HG03097 (cell line): ENCODE results near the gene ROBO1.
"Not testable (repeated sequence)": the region's sequence is repeated elsewhere in the genome, so short reads cannot be mapped to it uniquely, and the experiment has no call there.

Experiments used
- ATAC-seq: cut with Tn5 transposase; IDR thresholded peaks from one replicate; pipeline ENCODE4 v1.9.1; 2021; ENCODE audit not compliant: unreplicated experiment, low FRiP score

The ROBO1 gene

DNA sequence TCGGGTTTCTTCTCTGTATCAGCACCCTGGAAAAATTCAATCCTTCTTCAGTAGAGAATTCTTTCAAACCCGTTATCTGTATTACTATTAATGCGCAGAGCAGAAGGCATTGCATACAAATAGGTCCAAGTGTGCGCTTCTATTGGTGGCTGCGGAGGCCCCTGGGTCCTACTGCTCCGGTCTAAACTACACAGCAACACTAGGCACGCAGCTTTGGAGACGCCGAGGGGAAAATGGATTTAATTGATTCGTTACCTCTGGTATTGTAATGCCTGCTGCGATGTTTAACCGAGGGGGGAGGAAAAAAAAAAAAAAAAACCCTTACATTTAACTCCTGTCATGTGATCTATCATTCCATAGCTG, at the start of gene ROBO1:
ROBO1 (minus strand) TSS at position 94 of the 363 bp plus-strand sequence.
- no peak for ATAC-seq

DNA sequence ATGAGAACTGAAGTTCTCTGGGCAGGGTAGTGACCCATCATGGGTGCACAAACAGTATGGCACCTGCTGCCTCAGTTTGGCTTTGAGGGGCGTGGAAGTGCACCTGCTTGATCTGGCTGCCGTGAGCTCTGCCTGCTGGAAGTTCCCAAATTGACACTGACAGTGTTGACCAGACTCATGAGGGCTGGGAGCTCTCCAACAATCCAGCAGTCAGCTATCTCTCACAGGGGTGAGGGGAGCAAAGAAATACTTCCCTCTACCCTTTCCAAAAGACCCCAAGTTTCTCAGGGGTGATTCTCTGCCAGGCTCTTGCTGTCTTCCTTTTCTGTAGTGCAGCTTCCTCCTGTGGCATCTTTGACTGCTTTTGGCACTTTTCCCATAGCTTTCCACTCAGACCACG, 49.4 kb upstream of the ROBO1 start:
- ATAC-seq, result no peak

DNA sequence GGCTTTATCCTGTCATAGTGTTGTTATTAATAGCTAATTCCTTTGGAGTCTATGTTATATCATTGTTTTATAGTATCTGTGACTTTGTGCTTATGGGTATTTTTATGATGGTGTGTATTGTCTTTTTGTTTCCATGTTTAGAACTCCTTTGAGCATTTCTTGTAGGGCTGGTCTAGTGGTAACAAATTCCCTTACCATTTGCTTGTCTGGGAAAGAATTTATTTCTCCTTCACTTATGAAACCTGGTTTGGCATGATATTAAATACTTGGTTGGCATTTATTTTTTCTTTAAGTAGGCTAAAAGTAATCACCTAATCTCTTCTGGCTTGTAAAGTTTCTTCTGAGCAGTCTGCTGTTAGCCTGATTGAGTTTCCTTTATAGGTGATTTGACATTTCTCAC, 47.7 kb upstream of the ROBO1 start:
- ATAC-seq, result no peak

DNA sequence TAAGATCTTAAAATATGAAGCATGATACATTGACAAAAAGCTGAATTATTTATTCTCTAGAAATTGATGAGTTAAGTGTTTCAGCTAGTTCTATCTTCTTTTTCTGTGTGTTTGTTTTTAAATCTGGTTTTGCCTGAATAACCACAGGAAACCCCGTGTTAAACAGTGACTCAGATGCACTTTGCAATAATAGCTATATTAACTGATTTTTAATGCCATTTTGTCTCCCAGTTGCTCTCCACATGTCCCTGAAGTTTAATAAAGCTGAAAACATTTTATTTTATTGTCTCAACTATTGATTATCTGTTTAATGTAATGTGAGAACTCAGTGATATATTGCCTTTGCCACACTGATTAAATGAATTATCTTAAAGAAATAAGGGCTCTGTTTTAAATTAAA, 42.8 kb upstream of the ROBO1 start:
- no peak for ATAC-seq

DNA sequence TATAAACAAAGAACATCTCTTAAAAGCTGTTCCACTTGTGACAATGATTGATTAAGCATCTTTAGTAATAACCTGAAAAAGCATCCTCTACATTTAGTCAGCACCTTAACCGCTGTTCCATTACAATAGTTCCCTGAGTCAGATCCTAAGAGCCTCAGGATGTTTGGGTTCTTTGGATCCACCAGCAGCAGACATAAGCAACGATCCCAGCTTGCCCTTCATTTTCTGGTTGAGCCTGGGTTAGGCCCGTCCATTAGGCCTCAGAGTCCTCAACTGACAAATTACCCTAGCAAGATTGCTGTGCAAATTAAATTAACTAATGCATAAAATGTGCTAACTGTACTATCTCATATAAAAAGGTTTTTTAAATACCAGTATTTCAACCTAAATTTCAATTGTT, 42.3 kb upstream of the ROBO1 start:
- ATAC-seq, result no peak

DNA sequence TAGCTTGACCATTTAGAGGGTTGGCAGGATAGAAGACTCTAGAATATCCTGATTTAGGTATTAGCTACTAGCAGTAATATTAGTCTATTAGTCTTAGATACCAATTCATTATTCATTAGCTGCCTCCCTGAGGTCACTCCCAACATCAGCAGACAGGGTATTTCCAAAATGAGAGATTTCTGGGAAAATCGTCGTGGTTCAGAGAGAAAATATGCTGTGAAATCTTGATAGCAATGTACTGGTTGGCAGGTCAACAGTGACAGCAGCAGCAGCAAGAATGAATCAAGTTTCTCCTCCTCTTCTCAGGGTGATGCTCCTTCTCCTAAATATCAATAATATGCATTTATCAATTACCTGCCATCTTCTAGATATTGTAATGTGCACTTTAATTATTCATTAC, 41.3 kb upstream of the ROBO1 start:
- ATAC-seq, result no peak

DNA sequence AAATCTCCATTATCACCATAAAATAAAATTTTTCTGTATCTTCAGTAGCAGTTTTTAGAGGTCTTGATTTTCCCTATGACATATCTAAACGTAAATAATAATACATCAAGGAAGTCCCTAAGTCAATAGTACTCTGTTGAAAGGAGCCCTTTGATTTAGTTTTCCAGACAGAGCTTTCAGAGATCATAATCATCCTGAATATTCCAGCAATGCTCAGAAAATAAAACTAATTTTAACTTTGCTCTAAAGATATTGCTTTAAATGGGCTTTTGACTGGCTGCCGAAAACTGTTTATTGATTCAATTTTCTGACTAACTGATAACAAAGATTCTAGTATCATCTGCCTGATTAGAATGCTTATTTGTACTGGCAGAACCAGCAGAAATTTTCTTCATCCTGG, 40.7 kb upstream of the ROBO1 start:
- ATAC-seq, result no peak

DNA sequence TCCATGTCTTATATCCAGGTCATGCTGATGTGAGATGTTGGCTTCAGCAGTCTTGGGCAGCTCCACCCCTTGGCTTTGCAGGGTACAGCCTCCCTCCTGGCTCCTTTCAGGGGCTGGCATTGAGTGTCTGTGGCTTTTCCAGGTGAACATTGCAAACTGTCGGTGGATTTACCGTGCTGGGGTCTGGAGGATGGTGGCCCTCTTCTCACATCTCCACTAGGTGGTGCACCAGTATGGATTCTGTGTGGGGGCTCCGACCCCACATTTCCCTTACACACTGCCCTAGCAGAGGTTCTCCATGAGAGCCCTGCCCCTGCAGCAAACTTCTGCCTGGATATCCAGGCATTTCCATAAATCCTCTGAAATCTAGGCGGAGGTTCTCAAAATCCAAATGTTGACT, 22.4 kb upstream of the ROBO1 start:
- ATAC-seq, result not testable (repeated sequence)

DNA sequence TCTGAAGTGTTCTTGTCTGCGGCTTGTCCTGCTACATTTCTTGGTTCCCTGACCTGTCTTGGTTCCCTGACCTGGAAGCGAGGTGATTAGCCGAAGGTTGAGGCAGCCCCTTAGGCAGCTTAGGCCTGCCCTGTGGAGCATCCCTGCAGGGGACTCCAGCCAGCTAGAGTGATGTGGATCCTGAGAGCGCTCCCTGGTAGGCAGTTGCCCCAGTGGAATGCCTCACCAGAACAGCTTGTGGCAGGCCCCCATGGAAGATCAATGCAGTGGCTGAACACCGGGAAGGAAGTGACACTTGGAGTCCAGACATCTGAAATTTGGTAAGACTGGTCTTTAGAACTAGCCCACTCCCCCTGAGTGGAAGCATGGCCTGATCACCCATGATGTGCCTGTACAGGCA, 5.5 kb upstream of the ROBO1 start:
- ATAC-seq, result no peak

DNA sequence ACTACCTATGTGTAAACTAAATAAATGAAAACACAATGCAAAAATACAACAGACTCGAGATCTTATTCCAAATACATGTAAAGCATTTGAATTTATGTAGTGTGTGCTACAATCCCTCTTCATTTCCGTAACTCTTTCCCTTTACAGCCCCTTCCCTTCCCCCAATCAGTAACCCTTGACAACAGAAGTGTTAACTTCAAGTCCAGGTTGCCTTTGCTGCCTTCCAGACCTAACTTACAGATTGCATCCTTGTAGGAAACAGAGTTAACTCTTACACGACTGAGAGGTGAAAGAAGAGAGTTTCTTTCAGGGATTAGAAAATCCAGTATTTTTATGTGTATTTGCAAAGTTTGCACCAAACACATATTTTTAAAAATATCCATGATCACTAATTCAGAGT, 1.4 kb upstream of the ROBO1 start:
- no peak for ATAC-seq

DNA sequence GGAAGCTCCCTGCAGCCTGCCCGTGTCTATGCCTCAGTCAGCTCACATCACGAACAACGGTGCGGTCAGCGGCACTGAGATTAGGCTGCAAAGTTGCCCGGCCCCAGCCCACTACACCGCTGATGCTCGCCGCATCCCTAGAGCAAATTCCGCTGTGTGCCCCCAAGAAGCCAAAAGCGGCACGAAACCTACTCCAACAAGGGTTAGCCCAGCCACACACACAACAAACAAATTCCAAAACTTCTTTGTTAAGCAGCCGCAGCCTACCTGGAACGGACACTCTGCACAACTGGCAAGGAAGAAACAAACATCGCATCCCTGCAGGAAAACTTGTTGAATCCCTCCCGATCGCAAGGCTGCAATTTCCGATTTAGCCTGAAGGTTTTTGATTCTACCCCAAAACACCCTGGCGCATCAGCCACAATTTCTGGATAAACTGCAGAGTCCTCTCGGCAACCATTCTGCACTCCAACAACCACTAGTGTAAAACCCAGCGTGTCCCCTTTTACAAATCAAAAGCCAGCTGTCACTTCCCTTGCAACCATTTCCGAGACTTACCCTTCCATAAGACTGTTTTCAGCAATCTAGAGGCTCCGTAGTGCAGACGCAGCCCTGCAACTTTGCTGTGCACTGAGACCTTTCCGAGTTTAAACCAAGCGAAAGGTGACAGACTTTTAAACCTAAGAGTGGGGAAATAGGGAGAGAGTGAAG, 449 bp downstream of the ROBO1 start:
- no peak for ATAC-seq

DNA sequence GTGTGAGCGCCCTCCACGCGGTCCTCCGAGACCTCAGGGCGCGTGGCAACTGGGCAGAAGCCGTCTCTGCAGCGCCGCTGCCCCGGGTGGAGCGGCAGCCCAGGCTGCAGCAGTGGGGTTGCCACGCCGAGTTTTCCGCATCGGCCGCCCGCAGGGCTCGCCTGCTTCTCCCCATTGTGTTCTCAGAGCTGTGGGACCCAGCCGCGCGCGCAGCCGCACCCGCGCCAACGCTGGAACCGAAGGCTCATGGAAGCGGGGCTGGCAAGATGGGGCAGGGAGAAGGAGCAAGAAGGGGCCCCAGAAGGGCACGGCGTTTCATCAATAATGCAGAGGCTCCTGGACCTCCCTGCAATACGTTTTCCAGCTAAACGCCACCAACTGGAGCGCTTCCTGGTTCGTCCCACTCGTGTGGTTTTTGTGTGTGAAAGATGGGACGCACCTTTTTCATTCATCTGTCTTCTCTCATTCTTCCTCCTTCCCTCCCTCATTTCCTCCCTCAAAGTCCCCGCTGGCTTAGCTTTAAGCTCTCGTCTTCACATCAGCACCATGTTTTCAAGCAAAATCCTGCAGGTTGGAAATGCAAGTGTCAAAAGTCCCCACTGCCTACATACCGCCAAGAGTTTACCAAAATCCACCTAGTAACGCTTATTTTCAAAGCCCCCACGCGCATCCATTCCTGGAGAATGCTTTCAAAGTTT, 1.2 kb downstream of the ROBO1 start:
- ATAC-seq, result no peak

DNA sequence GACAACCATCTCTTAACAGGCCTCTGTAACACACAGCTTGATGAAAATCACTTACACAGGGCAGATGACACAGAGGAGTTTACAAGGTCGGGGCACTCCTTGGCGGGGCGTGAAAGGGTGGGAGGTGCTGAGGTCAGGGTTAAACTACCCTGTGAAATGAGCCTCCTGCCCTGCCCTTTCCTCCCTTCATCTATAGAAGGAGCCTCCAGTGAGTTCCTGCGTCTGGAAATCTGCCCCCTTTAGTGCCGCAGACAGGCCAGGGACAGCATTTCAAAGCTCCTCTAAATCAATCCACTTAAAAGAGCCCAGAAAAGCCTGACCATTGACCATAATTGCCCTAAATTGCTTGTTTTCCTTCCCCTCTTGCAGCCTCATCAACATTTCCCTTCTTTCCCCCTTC, 1.9 kb downstream of the ROBO1 start:
- ATAC-seq, result no peak

DNA sequence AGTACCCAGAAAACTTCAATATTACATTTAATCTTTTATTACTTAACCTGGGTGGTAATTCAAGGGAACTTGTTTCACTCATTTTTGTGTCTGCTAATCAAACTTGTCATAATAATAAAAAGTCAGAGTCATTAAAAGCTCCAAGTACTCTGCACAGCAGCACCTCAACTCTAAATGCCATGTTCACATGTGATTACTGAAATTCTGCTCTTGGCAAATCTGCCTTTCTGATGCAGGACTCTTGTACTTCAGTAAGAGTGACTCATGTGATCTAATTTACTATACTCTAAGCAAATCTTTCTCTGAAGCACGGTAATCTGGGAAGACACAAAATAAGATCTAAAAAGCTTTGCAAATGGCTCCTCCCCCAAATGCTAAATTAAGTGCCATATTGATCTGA, 6.4 kb downstream of the ROBO1 start:
- ATAC-seq, result no peak

DNA sequence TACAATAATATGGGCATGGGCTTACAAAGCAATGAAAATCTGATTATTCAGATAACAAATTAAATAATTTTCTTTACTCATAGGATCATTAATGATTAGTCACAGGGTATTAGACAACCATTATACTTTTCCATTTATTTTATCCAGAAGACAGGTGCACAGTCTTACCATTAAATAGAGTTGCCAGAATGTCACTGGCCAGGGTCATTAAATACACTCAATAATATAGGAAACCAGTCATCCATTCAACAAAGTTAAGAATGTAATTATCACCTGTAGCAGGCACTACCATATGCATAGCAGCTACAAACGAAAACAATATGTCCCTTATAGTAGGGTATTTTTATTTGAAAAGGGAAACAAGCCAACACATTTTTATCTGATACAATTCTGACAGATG, 16.1 kb downstream of the ROBO1 start:
- ATAC-seq, result no peak

DNA sequence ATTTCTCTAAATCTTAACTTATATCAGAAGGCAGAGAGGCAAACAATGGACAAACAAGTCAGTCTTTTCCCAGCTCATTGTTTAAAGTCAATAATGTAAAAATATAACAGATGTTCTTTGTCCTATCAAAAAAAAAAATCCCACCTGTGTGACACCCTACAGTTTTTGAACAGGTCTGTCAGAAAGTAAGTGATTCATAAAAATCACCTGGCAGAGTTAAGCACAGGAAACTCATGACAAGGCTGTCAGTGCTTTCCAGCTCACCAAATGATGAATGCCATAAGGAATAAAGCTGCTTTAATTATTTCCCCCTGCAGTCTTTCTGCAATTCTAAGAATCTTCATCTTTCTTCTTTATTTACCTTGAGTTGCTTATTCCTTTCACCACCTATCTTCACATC, 30.3 kb downstream of the ROBO1 start:
- ATAC-seq, result no peak

DNA sequence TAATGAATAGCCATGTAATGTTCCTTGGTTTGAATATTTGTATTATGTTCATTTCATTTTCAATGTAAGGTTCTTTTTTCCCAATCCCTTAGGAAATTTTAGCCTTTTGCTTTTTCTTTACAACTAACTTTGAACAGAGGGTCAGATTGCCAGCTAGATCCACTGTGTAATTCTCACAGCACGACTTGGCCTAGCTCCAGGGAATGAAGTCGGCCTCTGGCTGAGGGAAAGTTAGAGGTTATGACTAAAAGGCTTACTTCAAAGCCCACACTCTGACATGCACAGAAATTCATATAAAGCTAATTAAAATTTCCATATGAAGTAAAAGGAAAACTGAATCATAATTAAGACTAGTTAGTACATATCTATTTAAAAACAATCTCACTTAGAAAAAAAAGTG, 38.7 kb downstream of the ROBO1 start:
- no peak for ATAC-seq

DNA sequence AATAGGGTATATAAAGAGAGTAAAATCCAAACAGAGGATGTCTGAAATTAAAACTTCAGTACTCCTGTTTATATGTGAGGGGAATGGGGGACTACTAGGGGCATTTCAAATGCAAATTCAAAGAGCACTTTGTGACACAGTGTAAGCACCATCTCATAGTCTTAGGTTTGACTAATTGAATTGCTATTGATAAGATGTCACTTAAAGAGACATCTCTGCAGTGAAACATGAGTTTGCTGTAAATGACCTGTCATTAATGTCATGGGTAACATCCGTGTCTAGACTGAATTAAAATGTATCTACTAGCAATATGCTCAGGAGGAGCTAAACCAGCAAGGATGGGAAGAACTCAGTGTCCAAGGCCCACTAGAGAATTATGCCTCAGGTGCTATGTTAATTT, 41.0 kb downstream of the ROBO1 start:
- ATAC-seq, result no peak

DNA sequence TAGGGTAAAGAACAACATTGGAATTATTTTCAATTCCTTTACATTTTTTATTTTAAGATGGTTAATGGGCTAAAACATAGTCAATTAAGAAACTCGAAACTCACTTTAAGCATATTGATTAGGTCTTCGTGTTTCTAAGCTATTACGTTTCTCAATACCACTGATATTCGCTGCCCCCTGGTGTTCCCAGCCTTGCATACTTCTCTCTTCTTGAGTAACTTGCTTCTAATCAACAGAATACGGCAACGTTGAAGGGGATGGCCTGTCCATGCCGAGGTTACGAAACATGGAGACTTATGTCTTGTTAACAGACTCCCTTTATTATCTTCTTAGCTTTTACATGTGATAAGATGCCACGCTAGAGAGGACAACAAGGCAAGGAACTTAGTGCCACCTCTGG, 43.6 kb downstream of the ROBO1 start:
- ATAC-seq, result no peak

DNA sequence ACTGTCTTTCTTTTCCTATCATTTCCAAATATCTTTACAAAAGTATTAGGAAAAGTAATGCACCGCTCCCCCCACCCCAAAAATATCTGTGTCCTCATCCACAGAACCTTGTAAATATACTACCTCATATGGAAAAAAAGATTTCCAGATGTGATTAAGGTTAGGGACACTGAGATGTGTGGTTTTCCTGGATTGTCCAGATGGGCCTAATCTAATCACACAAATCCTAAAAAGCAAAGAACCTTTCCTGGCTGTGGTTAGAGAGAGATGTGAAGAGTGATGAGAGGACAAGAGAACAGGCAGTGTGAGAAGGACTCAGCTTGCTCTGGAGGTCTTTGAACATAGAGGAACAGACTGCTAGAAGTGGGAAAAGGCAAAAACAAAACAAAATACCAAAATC, 77.7 kb downstream of the ROBO1 start:
- ATAC-seq, result no peak

DNA sequence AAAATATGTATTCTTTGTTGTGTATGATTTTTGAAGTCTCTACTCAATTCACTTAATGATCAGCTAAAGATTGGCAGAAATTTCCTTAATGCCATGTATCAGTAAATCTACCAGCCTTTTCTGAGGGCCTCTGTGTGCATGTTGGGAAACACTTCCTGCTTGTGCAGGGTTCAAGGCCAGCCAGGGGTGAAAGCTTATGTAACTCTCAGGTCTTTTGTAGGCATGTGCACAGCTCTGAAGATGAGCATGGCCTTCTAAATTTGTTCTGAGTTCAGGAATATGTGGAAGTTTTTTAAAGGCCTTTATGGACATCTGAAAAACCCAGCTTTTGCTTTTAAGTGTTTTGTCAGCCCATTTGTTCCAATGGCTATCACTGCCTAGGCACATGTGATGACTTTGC, 82.7 kb downstream of the ROBO1 start:
- no peak for ATAC-seq

DNA sequence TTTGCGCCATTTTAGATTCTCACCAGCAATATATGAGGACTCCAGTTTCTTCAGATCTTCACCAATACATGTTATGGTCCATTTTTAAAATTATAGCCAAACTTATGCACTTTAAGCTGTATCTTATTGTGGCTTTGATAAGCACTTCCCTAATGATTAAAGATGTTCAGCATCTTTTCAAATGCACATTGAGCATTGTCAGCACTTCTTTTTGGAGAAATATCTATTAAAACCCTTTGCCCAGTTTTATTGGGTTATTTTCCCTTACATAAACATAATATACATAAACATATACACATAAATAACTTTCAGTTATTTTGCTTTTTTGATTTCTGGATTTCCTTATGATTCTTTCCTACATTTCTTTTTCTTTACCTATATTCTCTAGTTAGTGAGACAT, 83.8 kb downstream of the ROBO1 start:
- no peak for ATAC-seq

DNA sequence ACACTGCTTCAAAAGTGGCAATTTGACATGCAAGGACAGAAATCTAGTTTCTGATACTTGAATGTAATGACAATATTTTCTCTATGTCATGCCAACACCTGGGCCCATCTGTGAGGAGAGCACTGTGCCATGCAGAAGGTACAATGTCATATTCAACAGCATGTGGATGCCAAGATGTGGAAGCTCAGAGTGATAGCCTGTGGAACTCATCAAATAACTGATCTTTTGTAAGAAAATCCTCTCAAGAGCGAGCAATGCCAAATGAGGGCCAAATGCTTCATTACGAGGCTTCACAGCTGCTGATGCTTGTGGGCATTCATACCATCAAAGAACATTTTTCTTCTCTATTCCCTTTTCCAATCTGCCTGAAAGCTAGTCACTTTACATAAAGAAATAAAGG, 95.1 kb downstream of the ROBO1 start:
- ATAC-seq, result no peak
